OCI-LY7 (cell line): Measurements from ENCODE around the gene PHACTR3. TPM values are rescaled to one million over a fixed set of nuclear protein-coding genes. Genes with fewer than 3 reads are reported as not detected.

Source experiments
- BruUV-seq: library from RNA; stranded (reverse); fragments of 400-500 nt; replicated peaks from 2 replicates; lab custom pipeline; 2021; lab: Mats Ljungman, UMichigan
- CTCF ChIA-PET: fragments of 300-600 bp; sonication (Branson Sonifier 250); formaldehyde crosslinking; loops from one replicate; lab custom pipeline; 2022; ENCODE audit warnings: antibody characterized with exemption; ENCODE audit not compliant: unreplicated experiment; lab: Charles Lee
- POLR2A ChIA-PET: fragments of 300-600 bp; sonication (Branson Sonifier 250); formaldehyde crosslinking; loops from one replicate; lab custom pipeline; 2022; ENCODE audit warnings: antibody characterized with exemption; lab: Charles Lee
- DNase-seq: peaks from one replicate; pipeline ENCODE4 v3.0.0-alpha.2; 2015; ENCODE audit warnings: low spot score
- H2AFZ ChIP-seq: fragments of 200-600 bp; sonication (generic), shearing (Covaris generic); 2 replicates; pipeline ENCODE4 v1.6.1; 2014; ENCODE audit warnings: mild to moderate bottlenecking, antibody characterized with exemption, low read length, moderate library complexity
- H3K27ac ChIP-seq: fragments of 200-600 bp; sonication (generic); 2 replicates; pipeline ENCODE4 v1.5.1; 2014; ENCODE audit warnings: mixed run types, low read depth, mild to moderate bottlenecking, moderate library complexity, low read length, inconsistent platforms; ENCODE audit not compliant: poor library complexity, severe bottlenecking
- H3K36me3 ChIP-seq: fragments of 200-600 bp; sonication (generic); 2 replicates; pipeline ENCODE4 v1.6.1; 2014; ENCODE audit warnings: mild to moderate bottlenecking, antibody characterized with exemption, low read length, moderate library complexity, mixed read lengths; ENCODE audit not compliant: insufficient read depth
- H3K4me1 ChIP-seq: fragments of 200-600 bp; sonication (generic); 2 replicates; pipeline ENCODE4 v1.5.1; 2014; ENCODE audit warnings: mild to moderate bottlenecking, low read length; ENCODE audit not compliant: insufficient read depth, poor library complexity, severe bottlenecking
- H3K4me2 ChIP-seq: fragments of 200-600 bp; sonication (generic); 2 replicates; pipeline ENCODE4 v1.6.1; 2014; ENCODE audit warnings: mild to moderate bottlenecking, low read length
- H3K4me3 ChIP-seq: fragments of 200-600 bp; sonication (generic); 2 replicates; pipeline ENCODE4 v1.5.1; 2014; ENCODE audit warnings: mild to moderate bottlenecking, low read depth, low read length; ENCODE audit not compliant: poor library complexity, severe bottlenecking
- H3K79me2 ChIP-seq: fragments of 200-600 bp; sonication (generic); 2 replicates; pipeline ENCODE4 v1.6.1; 2016; ENCODE audit warnings: low read depth, mild to moderate bottlenecking, low read length, moderate library complexity, mixed read lengths; ENCODE audit not compliant: insufficient read depth
- H3K9me2 ChIP-seq: fragments of 200-600 bp; sonication (generic); 2 replicates; pipeline ENCODE4 v1.6.1; 2016; ENCODE audit warnings: mild to moderate bottlenecking, low read length, mixed read lengths; ENCODE audit not compliant: insufficient read depth
- H3K9me3 ChIP-seq: fragments of 200-600 bp; sonication (generic); 2 replicates; pipeline ENCODE4 v1.6.1; 2014; ENCODE audit warnings: mild to moderate bottlenecking, mixed run types, low read length, mixed read lengths
- H4K20me1 ChIP-seq: fragments of 200-600 bp; sonication (generic); 2 replicates; pipeline ENCODE4 v1.6.1; 2014; ENCODE audit warnings: mild to moderate bottlenecking, antibody characterized with exemption, low read length, moderate library complexity, mixed read lengths; ENCODE audit not compliant: insufficient read depth
- CTCF ChIP-seq: fragments of 200-600 bp; sonication (generic); conservative IDR thresholded peaks from 2 replicates; pipeline ENCODE4 v1.5.1; 2014; ENCODE audit warnings: mild to moderate bottlenecking, antibody characterized with exemption, low read length, moderate library complexity, mixed read lengths
- EZH2phosphoT487 ChIP-seq: fragments of 200-600 bp; sonication (generic); IDR thresholded peaks from 2 replicates; pipeline ENCODE4 v1.6.1; 2018; ENCODE audit warnings: low read depth, borderline replicate concordance, mild to moderate bottlenecking, mixed run types, antibody characterized with exemption, low read length, moderate library complexity, mixed read lengths
- intact Hi-C: fragments of 100-400 bp; cut with micrococcal nuclease; formaldehyde crosslinking; loops from one replicate; pipeline ENCODE4 v1.10.0; 2022; ENCODE audit not compliant: unreplicated experiment
- total RNA-seq, 2 experiments: library from RNA; depleted of rRNA in 1 of 2; stranded (reverse); fragments of >200 nt in 1 of 2; shearing (Covaris generic) in 1 of 2; gene quantifications; 2 replicates each; pipeline ENCODE4 v1.2.3, GENCODE V29; 2014 to 2022

PHACTR3 gene
- total RNA-seq, 2 experiments from 2014 or later: 0.32 TPM; not detected in 1

DNA sequence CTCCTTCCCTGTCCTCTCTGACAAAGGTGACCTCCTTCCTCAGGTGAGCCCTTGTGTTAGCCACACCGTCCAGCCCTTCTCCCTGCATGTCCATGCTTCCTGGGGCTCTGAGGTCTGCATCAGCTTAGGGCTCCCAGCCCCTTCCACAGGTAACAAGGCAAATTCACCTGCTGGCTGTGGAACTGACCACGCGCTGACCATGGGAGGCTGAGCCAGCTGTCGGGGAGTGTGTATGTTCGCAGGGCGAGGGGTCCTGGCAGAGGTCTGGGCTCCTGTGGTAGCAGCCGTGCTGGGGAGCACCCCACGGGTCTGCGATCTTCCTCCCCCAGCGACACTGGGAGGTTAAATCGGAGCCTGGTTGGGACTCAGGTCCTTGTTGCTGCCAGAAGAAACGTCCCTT lies 136.7 kb downstream of the PHACTR3 start:
- intact Hi-C loops: no loop called here
- TF ChIP-seq EZH2phosphoT487 (no peak), CTCF (no peak)
- H3K4me1 ChIP-seq: no peaks in the 10 kb centered on the region
- H3K79me2 ChIP-seq: no peaks in the 10 kb centered on the region
- H4K20me1 ChIP-seq: no peaks in the 10 kb centered on the region
- CTCF ChIA-PET: no interaction called here
- H3K9me2 ChIP-seq: no peaks in the 10 kb centered on the region
- H3K4me3 ChIP-seq: no peak overlapping the region
- H2AFZ ChIP-seq: no peak overlapping the region
- H3K4me2 ChIP-seq: no peak overlapping the region
- no peaks in the 10 kb centered on the region for H3K9me3 ChIP-seq
- POLR2A ChIA-PET: no interaction called here
- BruUV-seq: no TSS peak
- DNase-seq: no peak
- H3K36me3 ChIP-seq: no peaks in the 10 kb centered on the region
- no peak overlapping the region for H3K27ac ChIP-seq

GRCh38 chr20:59742351-59743095 lies 138.2 kb downstream of the PHACTR3 start:
- Histone ChIP-seq H3K9me2 (no peaks in the 10 kb centered on the region), H3K4me2 (no peak overlapping the region), H3K4me3 (no peak overlapping the region), H3K36me3 (no peaks in the 10 kb centered on the region), H3K27ac (no peak overlapping the region), H3K4me1 (no peaks in the 10 kb centered on the region), H2AFZ (no peak overlapping the region), H3K9me3 (no peaks in the 10 kb centered on the region), H4K20me1 (no peaks in the 10 kb centered on the region), H3K79me2 (no peaks in the 10 kb centered on the region)
- ChIA-PET POLR2A (no interaction called here), CTCF (no interaction called here)
- DNase-seq: no peak
- no TSS peak for BruUV-seq
- no peak for TF ChIP-seq EZH2phosphoT487
- no peak for TF ChIP-seq CTCF
- intact Hi-C loops: no loop called here

- DNase-seq: no peak
- Histone ChIP-seq H3K4me3 (no peak overlapping the region), H4K20me1 (no peaks in the 10 kb centered on the region), H3K4me1 (no peaks in the 10 kb centered on the region), H3K79me2 (no peaks in the 10 kb centered on the region), H3K9me3 (no peaks in the 10 kb centered on the region), H3K36me3 (no peaks in the 10 kb centered on the region), H2AFZ (no peak overlapping the region), H3K4me2 (no peak overlapping the region), H3K9me2 (no peaks in the 10 kb centered on the region), H3K27ac (no peak overlapping the region)
- intact Hi-C loops: no loop called here
- no TSS peak for BruUV-seq
- TF ChIP-seq CTCF (no peak), EZH2phosphoT487 (no peak)
- CTCF ChIA-PET: no interaction called here
- POLR2A ChIA-PET: no interaction called here
Observed at GRCh38 chr20:59743308-59743707, 139.0 kb downstream of the PHACTR3 start.
